GM21360 (cell line): ENCODE results near the gene CORO1C.
"Not testable (repeated sequence)": the region's sequence is repeated elsewhere in the genome, so short reads cannot be mapped to it uniquely, and the experiment has no call there.

Source experiments
- ATAC-seq: cut with Tn5 transposase; IDR thresholded peaks from one replicate; pipeline ENCODE4 v1.9.1; 2021; ENCODE audit warnings: mild to moderate bottlenecking, moderate library complexity; ENCODE audit not compliant: unreplicated experiment

Gene CORO1C

DNA sequence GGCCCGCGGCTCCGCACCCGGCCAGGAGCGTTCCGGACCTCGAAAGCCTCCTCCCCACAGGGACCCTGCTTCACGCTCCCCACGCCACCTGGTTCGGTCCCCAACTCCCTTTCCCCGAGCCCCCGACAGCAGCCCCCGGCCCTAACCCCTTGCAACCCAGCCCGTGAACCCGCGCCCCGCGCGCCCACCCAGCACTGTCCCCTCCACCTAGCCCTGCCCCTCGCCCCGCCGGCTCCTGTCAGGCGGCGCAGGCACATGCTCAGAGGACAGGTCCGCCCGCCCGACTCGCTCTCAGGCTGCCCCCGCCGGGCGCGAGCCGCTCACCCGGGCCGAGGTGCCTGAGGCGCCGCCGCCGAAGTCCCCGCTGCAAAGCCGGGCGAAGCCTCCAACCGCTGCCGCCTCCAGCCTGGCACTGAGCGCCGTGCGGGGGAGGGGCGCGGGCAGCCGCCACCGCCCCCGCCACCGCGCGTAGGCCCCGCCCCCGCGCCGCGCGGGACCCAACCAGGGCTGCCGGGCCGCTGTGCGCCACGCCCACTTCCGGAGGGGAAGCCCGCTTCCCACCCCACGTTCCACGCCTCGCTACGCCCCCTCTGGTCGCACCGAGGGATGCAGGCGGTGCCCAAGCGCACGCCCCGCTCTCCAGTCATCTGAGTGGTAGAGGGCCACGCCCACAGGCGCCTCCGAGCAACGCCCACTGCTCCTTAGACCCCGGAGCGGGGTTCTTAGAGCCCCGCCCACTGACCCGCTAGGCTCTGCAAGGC, at the start of gene CORO1C:
Gene CORO1C, minus strand, starts transcription at position 414 of the 761 bp plus-strand sequence. CDS start 30,200 bp downstream, outside the sequence.
- ATAC-seq: peak; percentile 72

DNA sequence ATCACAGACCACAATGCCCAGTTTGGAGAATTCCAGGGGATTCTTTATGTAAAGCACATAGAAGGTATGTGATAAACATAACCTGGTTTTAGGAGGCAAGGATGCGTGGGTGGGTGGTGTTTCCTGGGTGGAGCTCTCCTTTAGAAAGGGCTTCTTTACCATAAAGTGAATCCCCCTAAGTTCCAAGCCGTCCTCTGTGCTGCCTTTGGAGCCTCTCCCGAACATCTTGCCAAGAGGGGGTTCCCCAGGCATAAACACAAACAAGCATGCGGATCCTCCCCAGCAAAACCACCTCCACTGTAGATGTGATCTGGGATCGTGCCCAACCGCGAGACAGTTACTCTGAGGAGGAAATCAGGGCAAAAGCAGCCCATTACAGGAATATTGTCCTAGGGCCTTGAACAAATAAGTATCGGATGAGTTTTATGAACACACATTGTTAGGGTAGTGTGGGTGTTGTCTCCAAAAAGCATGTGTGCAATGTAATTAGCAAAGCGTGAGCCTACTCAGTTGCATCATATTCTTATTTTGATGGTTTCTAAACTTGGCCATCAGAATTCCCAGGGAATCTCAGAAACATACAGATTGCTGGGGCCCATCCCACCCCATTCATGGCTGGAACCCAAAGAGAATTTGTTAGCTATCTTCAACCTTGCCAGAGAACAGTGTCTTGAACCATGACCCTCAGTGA, 48.8 kb upstream of the CORO1C start:
- ATAC-seq: no peak

DNA sequence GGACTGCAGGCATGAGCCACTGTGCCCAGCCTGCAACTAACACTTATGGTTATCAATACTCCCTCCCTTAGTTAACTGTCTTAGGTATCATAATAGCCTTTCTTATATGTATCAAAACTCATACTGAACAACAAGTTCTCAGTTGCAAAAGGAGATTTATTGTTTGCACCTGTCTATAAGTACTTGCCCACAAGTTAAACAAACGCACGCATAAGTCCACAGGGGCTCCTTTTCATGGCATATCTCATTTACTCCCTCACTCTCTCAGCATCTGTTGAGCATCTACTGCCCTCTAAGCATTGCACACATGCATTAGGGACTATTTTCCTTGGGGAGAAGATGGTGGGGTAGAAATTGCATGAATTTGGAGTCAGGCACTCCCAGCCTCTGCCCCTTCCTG, 46.7 kb upstream of the CORO1C start:
- no peak for ATAC-seq

DNA sequence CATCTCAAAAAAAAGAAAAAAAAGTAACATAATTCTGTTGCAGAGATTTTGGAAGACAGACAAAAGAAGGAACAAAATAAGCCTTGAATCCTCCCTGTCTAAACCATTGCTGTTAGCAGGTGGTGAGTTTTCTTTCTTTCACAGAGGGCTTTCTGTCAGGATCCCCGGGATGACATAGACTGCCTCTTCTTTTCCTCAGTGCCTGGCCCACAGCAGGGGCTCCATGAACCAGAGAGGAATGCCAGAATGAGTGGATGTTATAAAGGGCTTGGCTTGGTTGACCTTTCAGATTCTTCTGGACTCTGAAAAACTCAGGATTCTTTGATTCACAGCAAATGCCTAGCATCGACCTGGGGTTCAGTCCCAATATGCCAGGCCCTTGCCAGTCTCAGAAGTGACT, 45.8 kb upstream of the CORO1C start:
- no peak for ATAC-seq

DNA sequence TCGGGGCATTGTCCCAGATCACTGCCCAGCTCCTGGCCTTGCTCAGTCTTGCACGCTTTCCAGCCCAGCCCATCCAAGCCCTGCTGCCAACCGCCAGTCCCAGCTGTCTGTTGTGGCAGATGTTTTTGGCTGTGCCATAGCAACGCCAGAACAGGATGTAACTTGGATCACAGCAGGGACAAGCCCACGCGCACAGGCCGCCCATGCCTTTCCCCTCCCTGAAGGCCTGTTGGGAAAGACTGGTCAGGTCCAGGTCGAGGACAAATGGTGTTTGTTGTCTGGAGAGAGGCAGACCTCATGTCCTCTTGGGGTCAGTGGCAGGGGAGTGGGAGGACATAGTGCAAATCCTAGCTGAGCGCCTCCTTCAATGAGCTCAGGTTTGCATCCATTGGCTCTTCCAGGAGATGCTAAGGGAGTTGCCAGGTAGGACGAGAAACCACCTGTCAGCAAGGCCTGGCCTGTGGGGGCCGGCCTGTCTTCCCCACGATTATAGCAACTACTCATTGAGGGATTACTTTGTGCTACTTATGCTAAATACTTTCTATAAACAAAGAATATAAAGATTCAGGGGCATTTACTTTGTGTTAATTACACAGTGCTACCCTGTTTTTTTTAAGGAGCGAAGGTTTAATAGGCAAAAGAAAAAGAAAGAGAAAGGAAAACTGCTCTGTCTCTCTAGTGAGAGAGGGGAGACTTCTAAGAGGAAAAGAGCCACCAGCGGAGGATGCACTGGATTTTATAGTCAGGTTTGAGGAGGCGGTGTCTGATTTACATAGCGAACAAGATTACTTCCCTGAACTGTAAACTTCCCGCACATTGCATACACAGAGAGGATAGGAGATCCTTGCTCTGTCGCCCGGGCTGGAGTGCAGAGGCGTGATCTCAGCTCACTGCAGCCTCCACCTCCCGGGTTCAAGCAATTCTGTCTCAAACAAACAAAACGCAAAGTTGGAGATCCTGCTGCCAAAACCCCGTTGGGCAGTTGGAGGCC, 42.8 kb upstream of the CORO1C start:
- ATAC-seq: no peak

DNA sequence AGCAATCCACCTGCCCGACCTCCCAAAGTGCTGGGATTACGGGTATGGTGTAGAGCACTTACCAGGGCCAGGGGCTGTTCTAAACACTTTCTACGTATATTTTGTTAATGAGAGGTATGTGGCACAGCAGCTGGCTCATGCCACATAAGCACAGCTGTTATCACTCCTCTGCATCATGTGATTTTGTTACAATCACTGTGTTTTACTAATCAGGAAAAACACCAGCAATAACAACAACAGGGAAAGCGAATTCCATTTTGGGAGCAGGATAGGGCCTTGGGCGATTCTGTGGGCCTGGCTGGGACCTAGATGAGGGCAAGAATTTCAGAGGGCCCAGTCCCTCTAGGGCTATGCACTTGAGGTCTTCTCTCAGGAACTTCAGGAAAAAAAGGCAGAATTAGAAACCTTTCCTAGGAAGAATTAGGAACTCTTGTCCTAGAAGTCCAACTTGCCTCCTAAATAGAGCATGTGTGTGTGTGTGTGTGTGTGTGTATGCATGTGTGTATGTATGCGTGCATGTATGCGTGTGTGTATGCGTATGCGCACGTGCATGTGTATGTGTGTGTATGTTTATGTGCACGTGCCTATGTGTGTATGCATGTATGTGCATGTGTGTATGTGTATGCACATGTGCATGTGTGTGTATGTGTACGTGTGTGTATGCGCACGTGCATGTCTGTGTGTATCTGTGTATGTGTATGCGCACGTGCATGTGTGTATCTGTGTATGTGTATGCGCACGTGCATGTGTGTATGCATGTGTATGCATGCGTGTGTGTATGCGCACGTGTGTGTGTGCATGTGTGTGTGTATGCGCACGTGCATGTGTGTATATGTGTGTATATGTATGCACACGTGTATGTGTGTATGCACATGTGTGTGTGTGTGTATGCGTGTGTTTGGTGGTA, 41.8 kb upstream of the CORO1C start:
- no peak for ATAC-seq

DNA sequence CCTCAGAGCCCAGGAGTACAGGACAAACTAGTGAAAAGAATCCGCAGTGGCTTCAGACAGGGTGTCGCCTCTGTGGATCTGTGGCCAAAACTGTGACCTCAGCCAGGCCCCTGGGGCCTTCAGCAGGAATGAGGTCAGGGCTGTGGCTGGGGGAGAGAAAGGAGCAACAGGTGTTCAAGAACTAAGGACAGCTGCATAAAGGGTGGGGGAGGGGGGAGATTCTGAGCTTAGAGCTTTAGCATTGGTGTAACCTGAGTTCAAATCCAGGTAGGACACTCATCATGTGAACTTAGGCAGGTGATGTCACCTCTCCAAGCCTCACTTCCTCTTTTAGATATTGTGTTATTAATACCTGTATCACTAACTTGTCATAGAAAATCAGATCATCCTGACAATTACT, 40.9 kb upstream of the CORO1C start:
- no peak for ATAC-seq

DNA sequence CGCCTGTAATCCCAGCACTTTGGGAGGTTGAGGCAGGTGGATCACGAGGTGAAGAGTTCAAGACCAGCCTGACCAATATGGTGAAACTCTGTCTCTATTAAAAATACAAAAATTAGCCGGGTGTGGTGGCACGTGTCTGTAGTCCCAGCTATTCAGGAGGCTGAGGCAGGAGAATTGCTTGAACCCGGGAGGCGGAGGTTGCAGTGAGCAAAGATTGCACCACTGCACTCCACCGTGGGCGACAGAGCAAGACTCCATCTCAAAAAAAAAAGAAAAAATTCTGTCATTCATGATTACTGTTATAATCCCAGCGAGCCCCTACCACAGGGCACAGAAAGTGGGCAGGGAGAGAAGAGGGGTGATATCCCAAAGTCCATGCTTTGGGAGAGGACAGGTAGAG, 40.5 kb upstream of the CORO1C start:
- ATAC-seq: not testable (repeated sequence)

DNA sequence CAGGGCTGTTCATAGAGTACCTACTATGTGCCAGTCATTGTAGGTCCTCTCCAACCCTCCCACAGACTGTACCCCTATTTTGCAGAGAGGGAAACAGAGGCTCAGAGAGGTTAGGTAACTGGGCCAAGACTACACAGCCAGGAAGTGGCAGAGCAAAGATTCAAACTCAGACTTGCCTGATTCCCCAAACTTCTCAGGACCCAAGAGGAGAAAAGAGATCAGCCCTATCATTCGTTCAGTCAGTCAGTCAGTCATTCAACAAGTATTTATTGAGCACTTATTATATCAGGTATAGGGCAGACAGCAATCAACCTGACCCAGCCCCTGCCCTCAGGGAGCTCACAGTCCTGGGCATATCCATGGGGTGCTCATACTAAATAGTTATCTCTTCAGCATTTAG, 39.6 kb upstream of the CORO1C start:
- no peak for ATAC-seq

DNA sequence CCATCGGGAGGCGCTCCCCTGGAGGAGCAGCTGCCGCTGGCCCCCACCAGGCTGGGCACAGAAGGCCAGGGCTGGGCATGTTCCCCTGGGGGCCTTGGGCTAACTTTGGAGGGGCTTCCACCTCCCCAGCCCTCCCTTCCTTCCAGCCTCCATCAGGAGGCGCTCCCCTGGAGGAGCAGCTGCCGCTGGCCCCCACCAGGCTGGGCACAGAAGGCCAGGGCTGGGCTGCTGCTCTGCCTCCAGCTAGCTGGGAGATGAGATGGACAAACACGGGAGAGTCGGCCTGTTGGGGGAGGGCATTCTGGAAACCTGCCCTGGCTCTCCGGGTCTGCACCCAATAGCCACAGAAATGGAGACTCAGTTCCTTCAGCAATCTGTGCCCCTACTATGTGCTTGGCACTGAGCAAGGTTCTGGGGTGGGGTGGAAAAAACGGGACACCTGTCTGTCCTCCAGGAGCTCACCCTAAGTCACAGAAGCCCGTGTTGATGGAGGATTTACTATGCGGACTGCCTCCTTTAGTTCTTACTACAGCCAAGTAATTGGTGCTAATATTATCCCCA, 39.0 kb upstream of the CORO1C start:
- ATAC-seq: no peak

DNA sequence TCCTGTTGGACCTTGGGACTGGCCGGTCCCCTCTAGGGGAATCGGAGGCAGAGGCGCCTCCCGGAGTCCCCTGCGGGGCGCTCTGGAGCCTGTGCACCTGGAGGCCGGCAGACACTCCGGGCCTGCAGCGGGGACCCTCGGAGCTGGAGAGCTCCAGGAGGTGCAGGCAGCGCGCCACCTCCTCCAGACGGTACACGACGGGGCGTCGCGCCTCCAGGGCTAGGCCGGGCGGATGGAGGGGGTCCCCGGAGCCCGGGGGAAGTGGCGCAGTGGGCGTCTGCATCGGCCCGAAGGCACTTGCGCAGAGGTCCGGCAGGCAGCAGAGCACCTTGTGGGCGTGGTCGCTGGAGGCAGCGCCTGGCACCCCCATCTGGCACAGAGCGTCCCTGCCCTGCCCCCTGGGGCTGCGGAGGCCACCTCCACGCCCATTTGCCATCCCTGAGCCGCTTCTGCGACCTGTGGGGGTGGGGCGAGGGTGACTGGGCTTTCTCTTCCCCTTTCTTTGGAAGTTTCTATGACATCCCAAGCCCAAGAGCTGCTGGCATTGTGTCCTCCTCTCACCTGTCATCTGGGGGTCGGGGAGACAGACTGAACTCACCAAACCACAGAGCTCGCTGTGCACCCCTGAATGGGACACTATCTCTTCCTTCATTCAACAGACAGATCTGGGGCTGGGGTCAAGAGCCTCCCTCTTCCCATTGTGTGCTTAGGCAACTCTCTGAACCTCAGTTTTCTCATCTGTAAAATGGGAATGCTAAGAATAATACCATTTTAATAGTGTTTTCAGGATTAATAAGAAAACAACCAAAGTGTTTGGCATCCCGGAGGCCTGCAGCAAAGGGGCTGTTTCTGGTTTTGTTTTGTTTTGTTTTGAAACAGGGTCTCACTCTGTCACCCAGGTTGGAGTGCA, 37.5 kb upstream of the CORO1C start:
- peak; percentile 49 for ATAC-seq

DNA sequence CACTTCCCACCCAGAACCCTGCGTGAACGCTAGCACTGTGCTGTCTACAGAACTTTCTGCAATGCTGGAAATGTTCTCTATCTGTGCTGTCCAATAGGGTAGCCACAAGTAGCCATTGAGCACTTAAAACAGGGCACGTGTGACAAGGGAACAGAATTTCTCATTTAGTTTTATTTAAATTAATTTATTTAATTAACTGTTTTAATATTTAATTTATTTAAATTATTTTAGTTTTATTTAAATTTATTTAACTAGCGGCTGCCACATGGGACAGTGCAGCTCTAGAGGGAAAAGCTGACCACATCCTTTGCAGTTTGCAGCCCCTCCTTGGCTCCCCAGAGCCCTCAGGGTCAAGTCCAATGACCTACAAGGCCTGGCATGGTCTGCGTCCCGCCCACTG, 35.0 kb upstream of the CORO1C start:
- ATAC-seq: no peak

DNA sequence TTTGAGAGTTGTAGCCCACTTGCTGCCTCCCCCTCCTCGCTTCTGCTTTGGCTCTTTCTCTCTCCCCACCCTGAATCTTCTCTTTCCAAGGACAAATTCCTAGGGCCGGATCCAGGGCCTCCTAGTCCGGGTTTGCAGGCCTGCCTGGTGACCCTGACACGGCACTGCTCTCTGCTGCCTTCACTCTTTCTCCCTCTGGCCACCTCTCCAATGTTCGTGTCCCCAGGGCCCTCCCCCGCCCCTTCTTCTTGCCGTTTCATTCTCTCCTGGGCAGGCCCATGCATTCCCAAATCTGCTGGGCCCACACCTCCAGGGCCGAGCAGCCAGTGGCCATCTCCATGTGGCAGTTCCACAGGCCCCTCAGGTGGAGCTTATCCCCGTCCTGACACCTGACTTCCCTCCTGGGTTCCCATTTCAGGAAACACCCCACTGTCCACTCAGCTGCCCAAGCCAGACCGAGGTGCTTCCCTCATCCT, 34.0 kb upstream of the CORO1C start:
- ATAC-seq: no peak

DNA sequence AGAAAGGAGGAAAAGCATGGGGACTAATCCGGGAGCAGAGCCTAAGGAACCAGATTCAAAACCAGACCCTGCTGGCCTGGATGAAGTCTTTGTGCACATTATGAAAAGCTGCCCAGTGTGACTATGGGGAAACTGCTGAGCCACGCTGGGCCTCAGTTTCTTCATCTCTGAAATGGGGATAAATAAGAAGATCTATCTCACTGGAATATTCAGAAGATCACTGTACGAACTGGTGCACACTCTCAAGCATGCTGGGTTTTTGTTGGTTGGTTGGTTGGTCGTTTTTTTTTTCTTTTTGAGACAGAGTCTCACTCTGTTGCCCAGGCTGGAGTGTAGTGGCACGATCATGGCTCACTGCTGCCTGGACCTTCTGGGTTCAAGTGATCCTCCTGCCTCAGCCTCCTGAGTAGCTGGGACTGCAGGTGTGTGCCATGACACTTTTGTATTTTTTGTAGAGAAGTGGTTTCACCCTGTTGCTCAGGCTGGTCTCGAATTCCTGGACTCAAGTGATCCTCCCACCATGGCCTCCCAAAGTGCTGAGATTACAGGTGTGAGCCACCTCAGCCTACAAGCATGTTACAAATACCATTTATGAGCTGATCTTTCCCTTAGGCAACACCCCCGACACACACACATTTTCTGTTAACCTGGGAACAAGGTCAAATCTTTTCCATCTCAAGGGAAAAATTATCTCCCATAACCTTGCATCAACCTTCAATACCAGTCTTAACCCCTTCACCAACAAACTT, 33.4 kb upstream of the CORO1C start:
- ATAC-seq: no peak

DNA sequence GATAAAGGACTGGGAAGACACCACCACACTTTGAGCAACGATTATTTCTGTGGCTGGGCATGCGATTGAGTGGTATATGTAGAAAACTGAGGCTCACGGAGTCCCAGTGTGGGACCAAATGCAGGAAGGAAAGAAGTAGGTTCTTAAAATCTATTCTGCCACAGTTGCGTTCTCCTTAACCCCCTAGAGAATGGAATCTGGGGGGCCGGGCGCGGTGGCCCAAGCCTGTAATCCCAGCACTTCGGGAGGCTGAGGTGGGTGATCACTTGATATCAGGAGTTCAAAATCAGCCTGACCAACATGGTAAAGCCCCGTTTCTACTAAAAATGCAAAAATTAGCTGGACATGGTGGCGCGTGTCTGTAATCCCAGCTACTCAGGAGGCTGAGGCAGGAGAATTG, 29.9 kb upstream of the CORO1C start:
- no peak for ATAC-seq

DNA sequence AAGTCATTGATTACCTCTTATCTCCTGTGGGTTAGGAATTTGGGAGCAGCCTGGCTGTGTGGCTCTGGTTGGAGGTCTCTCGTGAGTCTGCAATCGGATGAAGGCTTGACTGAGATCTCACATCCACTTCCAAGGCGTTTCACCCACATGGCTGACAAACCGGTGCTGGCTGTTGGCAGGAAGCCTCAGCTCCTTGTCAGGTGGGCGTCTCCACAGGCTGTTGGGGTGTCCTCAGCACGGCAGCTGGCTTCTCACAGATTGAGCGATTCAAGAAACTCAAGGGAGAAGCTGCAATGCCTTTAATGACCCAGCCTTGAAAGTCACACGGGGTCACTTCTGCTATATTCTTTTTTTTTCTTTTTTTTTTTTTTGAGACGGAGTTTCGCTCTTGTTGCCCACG, 28.6 kb upstream of the CORO1C start:
- ATAC-seq: no peak

DNA sequence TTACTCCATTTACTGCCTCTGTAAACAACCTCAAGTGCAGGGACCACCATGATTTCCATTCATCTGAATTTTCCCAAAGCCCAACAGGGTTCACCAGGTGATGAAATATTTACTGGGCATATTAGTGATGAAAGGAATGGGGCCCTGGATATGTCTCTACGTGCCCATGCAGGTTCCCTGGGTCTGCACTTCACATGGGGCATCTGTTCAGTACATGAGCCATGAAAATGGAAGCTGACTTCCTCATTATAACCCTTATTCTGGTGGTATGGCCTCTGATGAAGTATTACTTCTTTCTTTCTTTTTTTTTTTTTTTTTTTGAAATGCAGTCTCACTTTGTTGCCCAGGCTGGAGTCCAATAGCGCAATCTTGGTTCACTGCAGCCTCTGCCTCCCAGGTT, 26.5 kb upstream of the CORO1C start:
- ATAC-seq: no peak

DNA sequence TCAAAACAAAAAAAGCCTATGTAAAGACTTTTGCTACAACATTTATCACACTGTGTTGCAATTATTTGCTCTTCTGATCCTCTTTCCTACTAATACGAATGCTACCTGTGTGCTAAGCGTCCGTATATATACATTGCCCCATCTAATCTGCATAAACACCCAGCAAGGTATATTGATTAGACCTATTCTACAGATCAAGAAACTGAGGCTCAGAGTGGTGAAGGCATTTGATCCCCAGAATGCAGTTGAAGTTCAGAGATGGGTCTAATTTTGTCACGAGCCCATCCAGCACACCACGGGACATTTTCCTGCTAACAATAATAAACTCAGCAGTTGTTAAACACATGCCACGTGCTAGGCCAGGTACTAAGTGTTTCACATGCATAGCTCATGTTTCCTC, 25.1 kb upstream of the CORO1C start:
- ATAC-seq: no peak
